IPS DF 19.7 (cell line): ENCODE results near the gene UMOD.

Source experiments
- DNase-seq: peaks from one replicate; pipeline ENCODE4 v3.0.0-alpha.2; 2013; ENCODE audit warnings: low read depth, low spot score

UMOD gene

GRCh38 chr16:20302389-20302788 is 50.1 kb downstream of the UMOD start:
- DNase-seq, result no peak

GRCh38 chr16:20301840-20302239 is 50.7 kb downstream of the UMOD start:
- no peak for DNase-seq

GRCh38 chr16:20300312-20301097 is 52.0 kb downstream of the UMOD start:
- peak; percentile 33 for DNase-seq

GRCh38 chr16:20298452-20298851 is 54.1 kb downstream of the UMOD start:
- no peak for DNase-seq

- DNase-seq, result no peak
These were observed 61.0 kb downstream of the UMOD start for GRCh38 chr16:20291208-20292206.

- no peak for DNase-seq
These were observed 62.9 kb downstream of the UMOD start for GRCh38 chr16:20289571-20289970.

DNA sequence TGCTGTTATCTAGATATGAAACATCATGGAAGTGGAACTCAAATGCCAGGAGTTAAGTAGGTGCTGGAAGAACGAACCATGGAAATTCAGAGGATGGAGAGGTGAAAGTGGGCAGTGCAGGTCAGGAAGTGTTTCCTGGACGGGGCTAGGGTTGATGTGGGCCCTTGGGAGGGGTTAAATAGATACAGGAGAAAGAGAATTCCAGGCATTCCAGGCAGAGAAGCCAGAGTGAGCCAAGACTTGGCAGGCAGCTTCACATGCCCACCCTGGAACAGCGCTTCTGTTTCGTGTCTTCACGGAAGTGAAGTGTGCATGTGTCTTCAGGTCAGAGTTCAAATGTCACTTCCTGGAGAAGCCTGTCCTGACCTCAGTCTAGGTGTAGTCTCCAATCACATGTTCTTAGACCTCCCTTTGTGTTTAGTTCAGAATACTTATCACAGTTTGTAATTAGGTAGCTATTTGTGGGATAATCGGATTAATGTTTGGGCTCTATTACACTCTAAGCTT is 66.5 kb downstream of the UMOD start:
- no peak for DNase-seq
